Kidney glomerular epithelial cell (primary cell): ENCODE results near the gene FAM193B.

Experiments used
- DNase-seq: peaks from one replicate; lab custom pipeline; 2025; lab: John Stamatoyannopoulos, UW

Gene FAM193B

GRCh38 chr5:177515580-177515979 lies 38.8 kb downstream of the FAM193B start:
- DNase-seq = no peak

- DNase-seq = no peak
Observed at GRCh38 chr5:177514541-177514940, 39.8 kb downstream of the FAM193B start.

GRCh38 chr5:177513500-177513899 lies 40.9 kb downstream of the FAM193B start:
- DNase-seq = no peak

GRCh38 chr5:177512736-177513380 lies 41.5 kb downstream of the FAM193B start:
- no peak for DNase-seq

- no peak for DNase-seq
Observed at GRCh38 chr5:177511796-177512675, 42.3 kb downstream of the FAM193B start.

GRCh38 chr5:177511181-177511580 lies 43.2 kb downstream of the FAM193B start:
- DNase-seq = no peak

GRCh38 chr5:177510567-177511053 lies 43.8 kb downstream of the FAM193B start:
- DNase-seq = no peak

GRCh38 chr5:177509991-177510566 lies 44.3 kb downstream of the FAM193B start:
- DNase-seq = no peak

- no peak for DNase-seq
Observed at GRCh38 chr5:177509381-177509951, 44.9 kb downstream of the FAM193B start, which contains the start of gene DOK3. Gene DOK3 (minus strand): TSS chr5:177509826. CDS start chr5:177509540, 286 bp downstream.

GRCh38 chr5:177508837-177509236 lies 45.5 kb downstream of the FAM193B start:
- no peak for DNase-seq

- no peak for DNase-seq
Observed at GRCh38 chr5:177508221-177508611, 46.1 kb downstream of the FAM193B start.

GRCh38 chr5:177507596-177508220 lies 46.7 kb downstream of the FAM193B start:
- no peak for DNase-seq

- no peak for DNase-seq
Observed at GRCh38 chr5:177507165-177507564, 47.2 kb downstream of the FAM193B start.

- no peak for DNase-seq
Observed at GRCh38 chr5:177505075-177505474, 49.3 kb downstream of the FAM193B start.

GRCh38 chr5:177504086-177505056 lies 50.0 kb downstream of the FAM193B start:
- DNase-seq = no peak

GRCh38 chr5:177503351-177504085 lies 50.8 kb downstream of the FAM193B start:
- no peak for DNase-seq

GRCh38 chr5:177502886-177503285 lies 51.5 kb downstream of the FAM193B start:
- DNase-seq = no peak

GRCh38 chr5:177501874-177502678 lies 52.3 kb downstream of the FAM193B start:
- no peak for DNase-seq
